ENCODE results near the gene BBS1.

DNA sequence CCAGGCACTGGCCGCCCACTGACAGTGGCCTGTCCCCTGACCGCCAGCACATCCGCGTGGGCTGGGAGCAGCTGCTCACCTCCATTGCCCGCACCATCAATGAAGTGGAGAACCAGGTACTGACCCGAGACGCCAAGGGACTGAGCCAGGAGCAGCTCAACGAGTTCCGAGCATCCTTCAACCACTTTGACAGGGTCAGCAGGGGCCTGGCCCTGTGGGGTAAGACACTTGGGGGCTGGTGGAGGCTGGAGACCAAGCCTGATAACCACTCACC lies 51.5 kb downstream of the BBS1 start:
- no peak for TF ChIP-seq ZBTB7A (IDR thresholded peaks at IDR 0.05; ENCODE audit: low read depth)
- TF ChIP-seq TAF1 (IDR thresholded peaks at IDR 0.05; ENCODE audit: low read depth), result no peak
- TF ChIP-seq RAD21 (IDR thresholded peaks at IDR 0.05; ENCODE audit: low read depth), result no peak
- no peak for TF ChIP-seq EGR1 (IDR thresholded peaks at IDR 0.05)
- no peak for TF ChIP-seq TCF12 (IDR thresholded peaks at IDR 0.05; ENCODE audit: low read depth)

Measured in Ishikawa (cell line).